Lung (tissue), 12 donors: ENCODE data around the gene TBCE. TPM values are rescaled to one million over a fixed set of nuclear protein-coding genes. Genes with fewer than 3 reads are reported as not detected.

Experiments used
- ATAC-seq: fragments of 200-7000 bp; cut with Tn5 transposase; one replicate; pipeline ENCODE4 v1.9.1; 2020; ENCODE audit warnings: moderate number of reproducible peaks; ENCODE audit not compliant: insufficient read depth, low FRiP score
- DNase-seq, 3 donors: peaks; one replicate each; pipeline ENCODE4 v3.0.0-alpha.2; 2013 to 2017
- H3K27ac ChIP-seq, 2 donors: one replicate each; pipeline ENCODE4 v1.5.1; 2013; ENCODE audit warnings: mild to moderate bottlenecking in 2 of 2, moderate library complexity in 2 of 2, control low read depth in 1 of 2, inconsistent platforms in 1 of 2, low read depth in 1 of 2, low read length in 1 of 2
- H3K27me3 ChIP-seq, 3 donors: one replicate each; pipeline ENCODE4 v1.5.1; 2013; ENCODE audit warnings: low read length in 2 of 3; ENCODE audit not compliant: control insufficient read depth in 3 of 3, insufficient read depth in 3 of 3
- H3K36me3 ChIP-seq, 4 donors: one replicate each; pipeline ENCODE4 v1.5.1; 2013; ENCODE audit warnings: low read length in 4 of 4, mild to moderate bottlenecking in 1 of 4, moderate library complexity in 1 of 4; ENCODE audit not compliant: control insufficient read depth in 4 of 4, insufficient read depth in 4 of 4
- H3K4me1 ChIP-seq, 5 donors: one replicate each; pipeline ENCODE4 v1.5.1; 2013; ENCODE audit warnings: low read length in 5 of 5, mild to moderate bottlenecking in 2 of 5, moderate library complexity in 1 of 5; ENCODE audit not compliant: control insufficient read depth in 5 of 5, insufficient read depth in 5 of 5
- H3K4me3 ChIP-seq: one replicate; pipeline ENCODE4 v1.5.1; 2013; ENCODE audit warnings: mild to moderate bottlenecking, control low read depth, moderate library complexity
- H3K9ac ChIP-seq, 2 donors: one replicate each; pipeline ENCODE4 v1.5.1; 2013; ENCODE audit warnings: low read length in 2 of 2, control low read depth in 1 of 2; ENCODE audit not compliant: insufficient read depth in 1 of 2
- H3K9me3 ChIP-seq, 4 donors: one replicate each; pipeline ENCODE4 v1.5.1; 2013; ENCODE audit warnings: low read length in 3 of 4, mild to moderate bottlenecking in 1 of 4, moderate library complexity in 1 of 4; ENCODE audit not compliant: control insufficient read depth in 4 of 4, insufficient read depth in 3 of 4
- CTCF ChIP-seq: IDR thresholded peaks from 2 replicates; pipeline ENCODE4 v1.5.1; 2012; ENCODE audit warnings: mild to moderate bottlenecking; ENCODE audit errors: control extremely low read depth, extremely low read depth
- WGBS, 2 donors: extraction: QIAGEN DNeasy Blood & Tissue Kit; methylation state at CpG; one replicate each; pipeline ENCODE4 v1.1.7; 2013; 5-methylcytosine and 5-hydroxymethylcytosine counted together
- polyA plus RNA-seq, 2 donors: library from polyadenylated mRNA; stranded (reverse); fragments of 200-250 nt; gene quantifications; one replicate each; pipeline ENCODE4 v1.2.1, GENCODE V29; 2013
- total RNA-seq, 2 donors: library from RNA; depleted of rRNA in 1 of 2; stranded (reverse); fragments of >200 nt in 1 of 2; gene quantifications; one replicate each; pipeline ENCODE4 v1.2.1, GENCODE V29; 2014 to 2021
- donor health status: control.
- donor health status: control.
- donor health status: Bipolar disorder and iron deficiency.
- donor health status: healthy.
- donor health status: DM: yes; HTN: yes; CAD: no.

Gene TBCE
- total and polyA plus RNA-seq, 4 donors, result 16.4 to 39.2 (median 28.8) TPM

DNA sequence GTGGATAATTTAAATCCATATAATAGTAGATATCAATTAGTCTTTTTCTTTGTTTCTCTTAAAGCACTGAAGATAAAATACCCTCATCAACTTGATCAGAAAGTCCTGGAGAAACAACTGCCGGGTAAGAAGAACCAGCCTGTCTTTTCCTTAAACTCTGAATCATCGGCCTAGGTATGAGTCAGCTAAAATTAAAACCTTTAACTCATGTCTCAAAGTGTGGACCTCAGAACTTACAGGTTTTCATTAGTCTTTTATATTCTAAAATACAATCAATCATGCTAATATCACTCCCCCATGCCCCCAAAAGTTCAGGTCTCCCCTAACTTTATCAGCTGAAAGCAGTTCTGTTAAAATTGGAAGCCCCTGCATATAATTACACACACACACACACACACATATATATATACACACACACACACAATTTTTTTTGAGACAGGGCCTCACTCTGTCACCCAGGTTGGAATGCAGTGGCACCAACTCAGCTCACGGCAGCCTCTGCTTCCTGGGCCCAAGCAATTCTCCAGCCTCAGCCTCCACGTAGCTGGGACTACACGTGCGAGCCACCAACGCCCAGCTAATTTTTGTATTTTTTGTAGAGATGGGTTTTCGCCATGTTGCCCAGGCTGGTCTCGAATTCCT lies 75.7 kb downstream of the TBCE start:
- Histone ChIP-seq H3K27ac (no peak overlapping the region), H3K36me3 (peaks cover 12 to 36% (median 33%) of the 10 kb centered on the region in 4 donors), H3K4me3 (no peak overlapping the region), H3K27me3 (no peaks in the 10 kb centered on the region), H3K4me1 (no peaks in the 10 kb centered on the region), H3K9me3 (no peaks in the 10 kb centered on the region), H3K9ac (no peak overlapping the region)
- ATAC-seq (no peak), DNase-seq (no peak)
- 85 to 90% methylated on average over 9 of the region's 9 CpGs for WGBS, 2 donors
- TF ChIP-seq CTCF, result no peak

DNA sequence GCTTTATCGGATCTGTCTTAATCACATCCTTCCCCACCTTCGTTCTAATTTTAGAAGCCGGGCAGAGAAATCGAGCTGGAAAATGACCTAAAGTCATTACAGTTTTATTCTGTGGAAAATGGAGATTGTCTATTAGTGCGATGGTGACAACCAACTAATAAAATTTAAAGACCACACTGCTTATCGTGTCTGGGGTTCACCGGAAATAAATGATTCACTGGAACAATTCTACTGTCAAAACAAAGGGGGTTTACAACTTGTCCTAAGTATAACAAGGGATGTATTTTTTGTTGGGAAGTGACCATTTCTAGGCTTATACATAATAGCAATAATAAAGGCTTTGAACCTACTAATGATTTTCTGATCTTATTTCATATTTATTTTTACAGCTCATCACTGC lies 81.4 kb downstream of the TBCE start:
- H3K9me3 ChIP-seq, result peaks cover 0 to 2% (median 0%) of the 10 kb centered on the region in 4 donors
- H3K4me1 ChIP-seq, result no peaks in the 10 kb centered on the region
- no peak for DNase-seq
- no peak overlapping the region for H3K27ac ChIP-seq
- H3K9ac ChIP-seq, result no peak overlapping the region
- 88 to 90% methylated on average over 7 of the region's 7 CpGs for WGBS, 2 donors
- TF ChIP-seq CTCF, result no peak
- peaks cover 15 to 40% (median 28%) of the 10 kb centered on the region in 4 donors for H3K36me3 ChIP-seq
- ATAC-seq, result no peak
- H3K27me3 ChIP-seq, result no peaks in the 10 kb centered on the region
- no peak overlapping the region for H3K4me3 ChIP-seq

GRCh38 chr1:235450433-235450832 lies 83.2 kb downstream of the TBCE start:
- peaks cover 0 to 2% (median 0%) of the 10 kb centered on the region in 4 donors for H3K9me3 ChIP-seq
- WGBS, 2 donors, result 65 to 86% methylated on average over 5 of the region's 5 CpGs
- peaks cover 10 to 32% (median 25%) of the 10 kb centered on the region in 4 donors for H3K36me3 ChIP-seq
- no peaks in the 10 kb centered on the region for H3K27me3 ChIP-seq
- no peak overlapping the region for H3K4me3 ChIP-seq
- H3K27ac ChIP-seq, result no peak overlapping the region
- ATAC-seq, result peak; percentile 76
- TF ChIP-seq CTCF, result no peak
- peak in 1 of 3 donors; percentile 10 for DNase-seq
- no peaks in the 10 kb centered on the region for H3K4me1 ChIP-seq
- no peak overlapping the region for H3K9ac ChIP-seq
